ENCODE data around the gene TRIM27.
A peak's percentile ranks its signal among the peaks of the same experiment; 100 is the strongest.
"Not testable (repeated sequence)": the region's sequence is repeated elsewhere in the genome, so short reads cannot be mapped to it uniquely, and the experiment has no call there.

Gene TRIM27

DNA sequence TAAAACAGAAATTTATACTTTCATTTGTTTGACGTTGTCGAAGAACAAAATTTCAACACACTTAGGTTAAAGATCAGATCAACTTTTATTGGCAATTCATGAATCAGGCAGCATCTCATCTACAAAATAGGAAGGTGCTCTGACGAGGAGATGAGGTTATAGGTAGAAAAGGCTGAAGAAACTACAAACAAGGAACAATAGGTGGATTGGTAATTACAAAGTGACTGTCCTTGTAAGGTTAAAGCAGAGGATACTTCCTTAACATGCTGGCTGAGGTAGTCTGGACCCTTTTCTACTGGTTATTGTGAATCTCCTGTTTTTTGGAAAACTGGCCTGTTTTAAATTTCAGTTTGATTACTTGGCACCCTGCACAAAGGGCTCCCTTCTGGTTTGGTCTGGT, 32.5 kb upstream of the TRIM27 start:
- no peak overlapping the region for H3K9ac ChIP-seq (ENCODE audit: low read depth, low read length)
- peaks cover 17% of the 10 kb centered on the region for H3K27me3 ChIP-seq (ENCODE audit: insufficient read depth, low read length, poor library complexity)
- no peak overlapping the region for H3K27ac ChIP-seq (ENCODE audit: low read length)
- DNase-seq, result no peak
- H3K4me2 ChIP-seq (ENCODE audit: insufficient read depth, low read length), result no peak overlapping the region
- no peaks in the 10 kb centered on the region for H3K36me3 ChIP-seq (ENCODE audit: insufficient read depth, low read length)
- no peaks in the 10 kb centered on the region for H3K79me2 ChIP-seq (ENCODE audit: insufficient read depth, low read length)
- no peak overlapping the region for H3K4me3 ChIP-seq (ENCODE audit: low read depth in 1 of 2, low read length in 2 of 2)
- H4K20me1 ChIP-seq (ENCODE audit: insufficient read depth, low read length), result no peaks in the 10 kb centered on the region
- H3K4me1 ChIP-seq (ENCODE audit: insufficient read depth, low read length), result no peaks in the 10 kb centered on the region
- no peak for ATAC-seq (ENCODE audit: insufficient read depth, low read depth)
- no peak overlapping the region for H2AFZ ChIP-seq (ENCODE audit: low read depth, low read length)
- no peak for TF ChIP-seq EZH2 (IDR thresholded peaks at IDR 0.05; ENCODE audit: borderline replicate concordance, low read depth, low read length, severe bottlenecking)
- TF ChIP-seq CTCF (IDR thresholded peaks at IDR 0.05; ENCODE audit: borderline replicate concordance, extremely low read depth, low read length, poor library complexity, severe bottlenecking), result no peak
- H3K9me3 ChIP-seq (ENCODE audit: insufficient read depth, low read length, severe bottlenecking), result no peaks in the 10 kb centered on the region

DNA sequence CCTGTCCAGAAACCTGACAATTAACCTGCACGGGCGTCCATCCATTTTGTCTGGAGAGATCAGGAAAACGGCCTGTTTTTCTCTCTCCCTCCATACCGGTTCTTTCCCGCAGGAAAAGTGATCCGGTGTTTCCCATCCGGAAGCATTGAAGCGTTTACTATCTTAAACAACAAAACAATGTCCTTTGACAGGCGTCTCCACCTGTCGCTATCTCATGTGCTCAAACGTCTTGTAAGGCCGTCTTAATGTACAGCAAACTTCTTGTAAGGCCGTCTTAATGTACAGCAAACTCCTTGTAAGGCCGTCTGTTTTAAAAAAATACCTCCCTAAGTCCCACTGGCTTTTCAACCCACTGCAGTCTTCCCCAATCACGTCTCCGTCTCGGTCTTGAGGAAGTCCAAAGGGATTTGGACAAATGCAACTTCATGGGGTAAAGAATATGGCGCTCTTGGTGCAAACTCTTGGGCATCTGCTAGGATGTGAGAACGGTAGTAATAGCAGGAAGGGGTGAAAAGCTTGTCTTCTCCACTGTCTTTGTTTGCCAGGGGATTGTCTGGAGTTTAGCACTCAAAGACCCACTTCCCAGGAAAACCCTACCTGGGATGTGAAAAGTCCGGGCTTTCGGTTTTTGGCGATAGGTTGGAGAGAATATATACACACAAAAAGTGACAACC, 29.9 kb upstream of the TRIM27 start:
- Histone ChIP-seq H3K27me3 (ENCODE audit: insufficient read depth, low read length, poor library complexity) (peaks cover 17% of the 10 kb centered on the region), H3K9me3 (ENCODE audit: insufficient read depth, low read length, severe bottlenecking) (no peaks in the 10 kb centered on the region), H4K20me1 (ENCODE audit: insufficient read depth, low read length) (no peaks in the 10 kb centered on the region), H3K4me1 (ENCODE audit: insufficient read depth, low read length) (no peaks in the 10 kb centered on the region), H3K36me3 (ENCODE audit: insufficient read depth, low read length) (no peaks in the 10 kb centered on the region), H3K9ac (ENCODE audit: low read depth, low read length) (no peak overlapping the region), H3K4me3 (ENCODE audit: low read depth in 1 of 2, low read length in 2 of 2) (no peak overlapping the region), H3K79me2 (ENCODE audit: insufficient read depth, low read length) (no peaks in the 10 kb centered on the region), H3K4me2 (ENCODE audit: insufficient read depth, low read length) (no peak overlapping the region), H2AFZ (ENCODE audit: low read depth, low read length) (no peak overlapping the region), H3K27ac (ENCODE audit: low read length) (no peak overlapping the region)
- no peak for ATAC-seq (ENCODE audit: insufficient read depth, low read depth)
- DNase-seq, result no peak
- TF ChIP-seq CTCF (IDR thresholded peaks at IDR 0.05; ENCODE audit: borderline replicate concordance, extremely low read depth, low read length, poor library complexity, severe bottlenecking), result no peak
- TF ChIP-seq EZH2 (IDR thresholded peaks at IDR 0.05; ENCODE audit: borderline replicate concordance, low read depth, low read length, severe bottlenecking), result no peak

- Histone ChIP-seq H3K79me2 (ENCODE audit: insufficient read depth, low read length) (no peaks in the 10 kb centered on the region), H3K9ac (ENCODE audit: low read depth, low read length) (no peak overlapping the region), H3K36me3 (ENCODE audit: insufficient read depth, low read length) (no peaks in the 10 kb centered on the region), H3K9me3 (ENCODE audit: insufficient read depth, low read length, severe bottlenecking) (no peaks in the 10 kb centered on the region), H3K4me3 (ENCODE audit: low read depth in 1 of 2, low read length in 2 of 2) (no peak overlapping the region), H3K4me2 (ENCODE audit: insufficient read depth, low read length) (no peak overlapping the region), H4K20me1 (ENCODE audit: insufficient read depth, low read length) (no peaks in the 10 kb centered on the region), H2AFZ (ENCODE audit: low read depth, low read length) (no peak overlapping the region), H3K27ac (ENCODE audit: low read length) (no peak overlapping the region), H3K27me3 (ENCODE audit: insufficient read depth, low read length, poor library complexity) (peaks cover 17% of the 10 kb centered on the region), H3K4me1 (ENCODE audit: insufficient read depth, low read length) (no peaks in the 10 kb centered on the region)
- ATAC-seq (ENCODE audit: insufficient read depth, low read depth), result no peak
- TF ChIP-seq EZH2 (IDR thresholded peaks at IDR 0.05; ENCODE audit: borderline replicate concordance, low read depth, low read length, severe bottlenecking) (no peak), CTCF (IDR thresholded peaks at IDR 0.05; ENCODE audit: borderline replicate concordance, extremely low read depth, low read length, poor library complexity, severe bottlenecking) (no peak)
- peak; percentile 22 for DNase-seq
Observed at GRCh38 chr6:28953039-28953584, 29.3 kb upstream of the TRIM27 start.

DNA sequence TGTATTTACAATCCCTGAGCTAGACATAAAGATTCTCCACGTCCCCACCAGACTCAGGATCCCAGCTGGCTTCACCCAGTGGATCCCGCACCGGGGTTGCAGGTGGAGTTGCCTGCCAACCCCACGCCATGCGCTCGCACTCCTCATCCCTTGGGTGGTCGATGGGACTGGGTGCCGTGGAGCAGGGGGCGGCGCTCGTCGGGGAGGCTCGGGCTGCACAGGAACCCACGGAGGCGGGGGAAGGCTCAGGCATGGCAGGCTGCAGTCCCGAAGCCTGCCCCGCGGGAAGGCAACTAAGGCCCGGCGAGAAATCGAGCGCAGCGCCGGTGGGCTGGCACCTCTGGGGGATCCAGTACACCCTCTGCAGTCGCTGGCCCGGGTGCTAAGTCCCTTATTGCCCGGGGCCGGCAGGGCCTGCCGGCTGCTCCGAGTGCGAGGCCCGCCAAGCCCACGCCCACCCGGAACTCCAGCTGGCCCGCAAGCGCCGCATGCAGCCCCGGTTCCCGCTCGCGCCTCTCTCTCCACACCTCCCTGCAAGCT, 25.9 kb upstream of the TRIM27 start:
- H2AFZ ChIP-seq (ENCODE audit: low read depth, low read length); ATAC-seq (ENCODE audit: insufficient read depth, low read depth); H3K4me1 ChIP-seq (ENCODE audit: insufficient read depth, low read length); H3K36me3 ChIP-seq (ENCODE audit: insufficient read depth, low read length); H3K9me3 ChIP-seq (ENCODE audit: insufficient read depth, low read length, severe bottlenecking); H3K79me2 ChIP-seq (ENCODE audit: insufficient read depth, low read length); H3K9ac ChIP-seq (ENCODE audit: low read depth, low read length); DNase-seq; H3K4me3 ChIP-seq (ENCODE audit: low read depth in 1 of 2, low read length in 2 of 2); H3K4me2 ChIP-seq (ENCODE audit: insufficient read depth, low read length); H4K20me1 ChIP-seq (ENCODE audit: insufficient read depth, low read length); H3K27ac ChIP-seq (ENCODE audit: low read length): not testable (repeated sequence)
- H3K27me3 ChIP-seq (ENCODE audit: insufficient read depth, low read length, poor library complexity), result peaks cover 17% of the 10 kb centered on the region
